Measurements from ENCODE around the gene TMEM87B. TPM values are rescaled to one million over a fixed set of nuclear protein-coding genes. Genes with fewer than 3 reads are reported as not detected.

Gene TMEM87B
- total and polyA plus RNA-seq, 4 donors, result 5.4 to 31.5 (median 20.0) TPM

- Histone ChIP-seq H3K4me3 (ENCODE audit: low read length in 2 of 2) (no peak overlapping the region), H3K4me1 (ENCODE audit: control insufficient read depth in 1 of 2, insufficient read depth in 2 of 2, low read length in 2 of 2) (no peaks in the 10 kb centered on the region), H3K27me3 (ENCODE audit: control insufficient read depth in 1 of 2, insufficient read depth in 2 of 2, low read length in 1 of 2) (no peaks in the 10 kb centered on the region), H3K27ac (ENCODE audit: low read depth in 1 of 2, low read length in 2 of 2) (no peak overlapping the region), H3K9me3 (ENCODE audit: control insufficient read depth, low read length) (no peaks in the 10 kb centered on the region), H3K36me3 (ENCODE audit: control insufficient read depth in 1 of 2, insufficient read depth in 2 of 2, low read length in 1 of 2) (no peaks in the 10 kb centered on the region)
- intact Hi-C loops (cut with DNase I), result no loop called here
- 95 to 96% methylated on average over 18 of the region's 18 CpGs for WGBS, 2 donors
- ATAC-seq (ENCODE audit: low FRiP score) (no peak), DNase-seq (no peak)
These were observed 96.8 kb downstream of the TMEM87B start for GRCh38 chr2:112151701-112152440.

GRCh38 chr2:112152476-112153178 is 97.6 kb downstream of the TMEM87B start:
- no peak overlapping the region for H3K4me3 ChIP-seq (ENCODE audit: low read length in 2 of 2)
- 96% methylated on average over 10 of the region's 10 CpGs for WGBS, 2 donors
- ATAC-seq (ENCODE audit: low FRiP score), result no peak
- H3K9me3 ChIP-seq (ENCODE audit: control insufficient read depth, low read length), result no peaks in the 10 kb centered on the region
- intact Hi-C loops (cut with DNase I), result no loop called here
- no peaks in the 10 kb centered on the region for H3K4me1 ChIP-seq (ENCODE audit: control insufficient read depth in 1 of 2, insufficient read depth in 2 of 2, low read length in 2 of 2)
- no peaks in the 10 kb centered on the region for H3K36me3 ChIP-seq (ENCODE audit: control insufficient read depth in 1 of 2, insufficient read depth in 2 of 2, low read length in 1 of 2)
- no peaks in the 10 kb centered on the region for H3K27me3 ChIP-seq (ENCODE audit: control insufficient read depth in 1 of 2, insufficient read depth in 2 of 2, low read length in 1 of 2)
- no peak overlapping the region for H3K27ac ChIP-seq (ENCODE audit: low read depth in 1 of 2, low read length in 2 of 2)
- DNase-seq, result peak in 1 of 2 donors; percentile 9

DNA sequence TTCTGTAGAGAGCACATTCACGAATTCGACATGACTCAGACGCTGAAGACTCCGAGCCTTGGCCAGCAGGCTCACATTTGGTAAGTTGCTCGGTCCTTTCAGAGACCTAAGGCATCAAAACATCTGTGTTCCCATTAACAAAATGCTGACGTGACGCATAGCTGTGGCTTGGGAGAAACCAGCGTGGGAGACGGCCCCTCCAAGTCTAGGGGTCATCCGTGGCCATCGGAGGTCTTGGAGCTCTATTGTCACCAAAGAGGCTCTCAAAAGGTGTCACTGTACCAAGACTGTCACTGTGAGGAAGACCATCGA is 98.1 kb downstream of the TMEM87B start:
- Histone ChIP-seq H3K27me3 (ENCODE audit: control insufficient read depth in 1 of 2, insufficient read depth in 2 of 2, low read length in 1 of 2) (no peaks in the 10 kb centered on the region), H3K36me3 (ENCODE audit: control insufficient read depth in 1 of 2, insufficient read depth in 2 of 2, low read length in 1 of 2) (no peaks in the 10 kb centered on the region), H3K4me3 (ENCODE audit: low read length in 2 of 2) (no peak overlapping the region), H3K4me1 (ENCODE audit: control insufficient read depth in 1 of 2, insufficient read depth in 2 of 2, low read length in 2 of 2) (no peaks in the 10 kb centered on the region), H3K9me3 (ENCODE audit: control insufficient read depth, low read length) (no peaks in the 10 kb centered on the region), H3K27ac (ENCODE audit: low read depth in 1 of 2, low read length in 2 of 2) (no peak overlapping the region)
- peak in 1 of 2 donors; percentile 57 for DNase-seq
- intact Hi-C loops (cut with DNase I), result no loop called here
- WGBS, 2 donors, result 91 to 92% methylated on average over 12 of the region's 12 CpGs
- no peak for ATAC-seq (ENCODE audit: low FRiP score)

GRCh38 chr2:112153501-112153900 is 98.4 kb downstream of the TMEM87B start:
- Histone ChIP-seq H3K4me3 (ENCODE audit: low read length in 2 of 2) (no peak overlapping the region), H3K36me3 (ENCODE audit: control insufficient read depth in 1 of 2, insufficient read depth in 2 of 2, low read length in 1 of 2) (no peaks in the 10 kb centered on the region), H3K4me1 (ENCODE audit: control insufficient read depth in 1 of 2, insufficient read depth in 2 of 2, low read length in 2 of 2) (no peaks in the 10 kb centered on the region), H3K27me3 (ENCODE audit: control insufficient read depth in 1 of 2, insufficient read depth in 2 of 2, low read length in 1 of 2) (no peaks in the 10 kb centered on the region), H3K9me3 (ENCODE audit: control insufficient read depth, low read length) (no peaks in the 10 kb centered on the region), H3K27ac (ENCODE audit: low read depth in 1 of 2, low read length in 2 of 2) (no peak overlapping the region)
- intact Hi-C loops (cut with DNase I), result no loop called here
- ATAC-seq (ENCODE audit: low FRiP score), result no peak
- peak in 1 of 2 donors; percentile 40 for DNase-seq
- 97 to 98% methylated on average over 10 of the region's 10 CpGs for WGBS, 2 donors

- intact Hi-C loops (cut with DNase I), result no loop called here
- ATAC-seq (ENCODE audit: low FRiP score) (no peak), DNase-seq (peak in 1 of 2 donors; percentile 8)
- H3K4me1 ChIP-seq (ENCODE audit: control insufficient read depth in 1 of 2, insufficient read depth in 2 of 2, low read length in 2 of 2), result no peaks in the 10 kb centered on the region
- WGBS, 2 donors, result 80 to 88% methylated on average over 14 of the region's 14 CpGs
- H3K36me3 ChIP-seq (ENCODE audit: control insufficient read depth in 1 of 2, insufficient read depth in 2 of 2, low read length in 1 of 2), result no peaks in the 10 kb centered on the region
- no peaks in the 10 kb centered on the region for H3K27me3 ChIP-seq (ENCODE audit: control insufficient read depth in 1 of 2, insufficient read depth in 2 of 2, low read length in 1 of 2)
- H3K27ac ChIP-seq (ENCODE audit: low read depth in 1 of 2, low read length in 2 of 2), result no peak overlapping the region
- H3K9me3 ChIP-seq (ENCODE audit: control insufficient read depth, low read length), result no peaks in the 10 kb centered on the region
- no peak overlapping the region for H3K4me3 ChIP-seq (ENCODE audit: low read length in 2 of 2)
These were observed 99.4 kb downstream of the TMEM87B start for GRCh38 chr2:112154246-112155117.

- Histone ChIP-seq H3K36me3 (ENCODE audit: control insufficient read depth in 1 of 2, insufficient read depth in 2 of 2, low read length in 1 of 2) (no peaks in the 10 kb centered on the region), H3K4me3 (ENCODE audit: low read length in 2 of 2) (no peak overlapping the region), H3K27ac (ENCODE audit: low read depth in 1 of 2, low read length in 2 of 2) (no peak overlapping the region), H3K27me3 (ENCODE audit: control insufficient read depth in 1 of 2, insufficient read depth in 2 of 2, low read length in 1 of 2) (no peaks in the 10 kb centered on the region), H3K9me3 (ENCODE audit: control insufficient read depth, low read length) (no peaks in the 10 kb centered on the region), H3K4me1 (ENCODE audit: control insufficient read depth in 1 of 2, insufficient read depth in 2 of 2, low read length in 2 of 2) (no peaks in the 10 kb centered on the region)
- intact Hi-C loops (cut with DNase I), result no loop called here
- ATAC-seq (ENCODE audit: low FRiP score) (peak; percentile 31), DNase-seq (no peak)
- 87% methylated on average over 27 of the region's 27 CpGs for WGBS, 2 donors
These were observed 100.5 kb downstream of the TMEM87B start for GRCh38 chr2:112155331-112156151.

- H3K36me3 ChIP-seq (ENCODE audit: control insufficient read depth in 1 of 2, insufficient read depth in 2 of 2, low read length in 1 of 2), result no peaks in the 10 kb centered on the region
- H3K9me3 ChIP-seq (ENCODE audit: control insufficient read depth, low read length), result no peaks in the 10 kb centered on the region
- no peak overlapping the region for H3K27ac ChIP-seq (ENCODE audit: low read depth in 1 of 2, low read length in 2 of 2)
- H3K4me3 ChIP-seq (ENCODE audit: low read length in 2 of 2), result no peak overlapping the region
- DNase-seq (no peak), ATAC-seq (ENCODE audit: low FRiP score) (no peak)
- intact Hi-C loops (cut with DNase I), result no loop called here
- H3K4me1 ChIP-seq (ENCODE audit: control insufficient read depth in 1 of 2, insufficient read depth in 2 of 2, low read length in 2 of 2), result no peaks in the 10 kb centered on the region
- 73 to 81% methylated on average over 21 of the region's 21 CpGs for WGBS, 2 donors
- H3K27me3 ChIP-seq (ENCODE audit: control insufficient read depth in 1 of 2, insufficient read depth in 2 of 2, low read length in 1 of 2), result no peaks in the 10 kb centered on the region
These were observed 101.3 kb downstream of the TMEM87B start for GRCh38 chr2:112156152-112156986.

Data from aorta (tissue), 5 donors.